Endodermal cell (in vitro differentiated cells): ENCODE measurements around the gene GPR27. TPM values are rescaled to one million over a fixed set of nuclear protein-coding genes. Genes with fewer than 3 reads are reported as not detected.
A peak's percentile ranks its signal among the peaks of the same experiment; 100 is the strongest.

Experiments used
- DNase-seq: peaks from one replicate; pipeline ENCODE4 v3.0.0-alpha.2; 2017
- H3K27ac ChIP-seq: 2 replicates; pipeline ENCODE4 v1.5.1; 2013; ENCODE audit warnings: mild to moderate bottlenecking, low read depth, low read length, moderate library complexity
- H3K27me3 ChIP-seq: 2 replicates; pipeline ENCODE4 v1.6.1; 2013; ENCODE audit warnings: mild to moderate bottlenecking, low read length, moderate library complexity; ENCODE audit not compliant: insufficient read depth, control insufficient read depth, poor library complexity, severe bottlenecking
- H3K36me3 ChIP-seq: 2 replicates; pipeline ENCODE4 v1.7.0; 2013; ENCODE audit warnings: mild to moderate bottlenecking, low read length, moderate library complexity; ENCODE audit not compliant: control insufficient read depth, insufficient read depth
- H3K4me1 ChIP-seq: one replicate; pipeline ENCODE4 v1.7.0; 2013; ENCODE audit warnings: low read length; ENCODE audit not compliant: control insufficient read depth, insufficient read depth
- H3K4me3 ChIP-seq: 2 replicates; pipeline ENCODE4 v1.5.1; 2013; ENCODE audit warnings: mild to moderate bottlenecking, low read length, moderate library complexity
- H3K9ac ChIP-seq: 2 replicates; pipeline ENCODE4 v1.6.1; 2013; ENCODE audit warnings: mild to moderate bottlenecking, low read length, moderate library complexity; ENCODE audit not compliant: poor library complexity, severe bottlenecking; ENCODE audit errors: extremely low read depth
- H3K9me3 ChIP-seq: 2 replicates; pipeline ENCODE4 v1.6.1; 2013; ENCODE audit warnings: mild to moderate bottlenecking, low read length, moderate library complexity; ENCODE audit not compliant: control insufficient read depth
- H3K27ac Mint-ChIP-seq: 2 replicates; pipeline ENCODE4 v1.8.0; 2020; ENCODE audit warnings: mixed read lengths
- H3K27me3 Mint-ChIP-seq: 2 replicates; pipeline ENCODE4 v1.8.0; 2021; ENCODE audit warnings: mild to moderate bottlenecking, mixed read lengths; ENCODE audit not compliant: insufficient read depth
- H3K36me3 Mint-ChIP-seq: 2 replicates; pipeline ENCODE4 v1.8.0; 2020; ENCODE audit warnings: low read depth, mixed read lengths
- H3K4me1 Mint-ChIP-seq: 2 replicates; pipeline ENCODE4 v1.8.0; 2020; ENCODE audit warnings: mixed read lengths
- H3K4me3 Mint-ChIP-seq: 2 replicates; pipeline ENCODE4 v1.8.0; 2020; ENCODE audit warnings: mild to moderate bottlenecking, moderate library complexity, mixed read lengths
- H3K9me3 Mint-ChIP-seq: 2 replicates; pipeline ENCODE4 v1.8.0; 2020; ENCODE audit warnings: mild to moderate bottlenecking, mixed read lengths
- WGBS, 2 experiments: methylation state at CpG; one replicate each; pipeline versions ENCODE4 v1.1.5 to v1.1.7; 2013; ENCODE audit warnings: missing lambda C conversion rate in 2 of 2, mixed read lengths in 1 of 2; ENCODE audit not compliant: insufficient coverage in 1 of 2, insufficient read length in 1 of 2; 5-methylcytosine and 5-hydroxymethylcytosine counted together
- total RNA-seq, 2 donors: library from RNA; stranded (reverse); fragmentation: NEBNext Ultra II Directional in 1 of 2; extraction: Animal tissue kit (Norgen Biotek cat#: 25700) in 1 of 2; gene quantifications; 2 replicates in 1 of 2; 3 replicates in 1 of 2; pipeline ENCODE4 v1.2.1, GENCODE V29; 2021
- TF ChIP-seq, protein P1 (sequence below): fragments of 200-600 bp; sonication (generic); conservative IDR thresholded peaks from 2 replicates; pipeline ENCODE4 v1.5.0; 2021; ENCODE audit warnings: antibody characterized with exemption, mild to moderate bottlenecking

The GPR27 gene
- total RNA-seq, 2 donors from 2014 or later: 7.4 to 7.9 TPM

DNA sequence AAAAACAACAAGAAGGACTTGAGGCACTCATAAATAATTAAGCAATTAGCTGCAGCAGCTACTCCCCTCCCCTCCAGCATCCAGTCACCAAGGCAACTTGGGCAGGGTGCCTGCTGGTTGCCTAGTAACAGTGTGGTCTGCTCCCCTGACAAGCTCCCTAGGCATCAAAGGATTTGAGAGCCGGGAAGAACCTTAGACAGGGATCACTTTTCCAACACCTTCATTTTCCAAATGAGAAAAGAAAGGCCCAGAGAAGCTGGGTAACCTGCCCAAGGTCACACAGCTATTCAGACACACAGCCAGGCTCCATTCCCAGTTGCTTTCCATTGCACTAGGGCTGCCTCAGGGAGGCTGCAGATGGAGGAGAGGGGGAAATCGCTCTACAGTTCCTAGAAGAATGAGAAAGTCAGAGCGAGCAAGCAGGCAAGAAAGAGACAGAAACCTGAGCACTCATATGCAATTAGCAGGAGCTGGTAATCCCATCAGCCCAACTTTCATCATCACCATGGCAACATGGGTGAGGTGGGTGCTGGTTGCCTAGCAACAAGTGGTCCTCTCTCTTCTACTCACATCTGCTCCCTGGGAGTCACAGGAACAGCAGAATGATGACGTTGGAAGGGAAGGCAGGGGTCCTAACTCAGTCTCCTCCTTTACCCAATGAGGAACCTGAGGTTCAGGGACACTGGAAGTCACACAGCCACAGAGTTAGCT is 24.9 kb upstream of the GPR27 start:
- no peak overlapping the region for H3K27ac Mint-ChIP-seq
- Histone ChIP-seq H3K36me3 (no peaks in the 10 kb centered on the region), H3K4me3 (no peak overlapping the region), H3K4me1 (no peaks in the 10 kb centered on the region), H3K9me3 (no peaks in the 10 kb centered on the region), H3K27ac (no peak overlapping the region), H3K27me3 (peaks cover 77% of the 10 kb centered on the region), H3K9ac (no peak overlapping the region)
- peak; percentile 88 for DNase-seq
- peaks cover 84% of the 10 kb centered on the region for H3K27me3 Mint-ChIP-seq
- peaks cover 19% of the 10 kb centered on the region for H3K4me1 Mint-ChIP-seq
- WGBS, 2 experiments: 22 to 46% methylated on average over 3 to 4 of the region's 4 CpGs
- H3K9me3 Mint-ChIP-seq: no peaks in the 10 kb centered on the region
- TF ChIP-seq, protein P1, sequence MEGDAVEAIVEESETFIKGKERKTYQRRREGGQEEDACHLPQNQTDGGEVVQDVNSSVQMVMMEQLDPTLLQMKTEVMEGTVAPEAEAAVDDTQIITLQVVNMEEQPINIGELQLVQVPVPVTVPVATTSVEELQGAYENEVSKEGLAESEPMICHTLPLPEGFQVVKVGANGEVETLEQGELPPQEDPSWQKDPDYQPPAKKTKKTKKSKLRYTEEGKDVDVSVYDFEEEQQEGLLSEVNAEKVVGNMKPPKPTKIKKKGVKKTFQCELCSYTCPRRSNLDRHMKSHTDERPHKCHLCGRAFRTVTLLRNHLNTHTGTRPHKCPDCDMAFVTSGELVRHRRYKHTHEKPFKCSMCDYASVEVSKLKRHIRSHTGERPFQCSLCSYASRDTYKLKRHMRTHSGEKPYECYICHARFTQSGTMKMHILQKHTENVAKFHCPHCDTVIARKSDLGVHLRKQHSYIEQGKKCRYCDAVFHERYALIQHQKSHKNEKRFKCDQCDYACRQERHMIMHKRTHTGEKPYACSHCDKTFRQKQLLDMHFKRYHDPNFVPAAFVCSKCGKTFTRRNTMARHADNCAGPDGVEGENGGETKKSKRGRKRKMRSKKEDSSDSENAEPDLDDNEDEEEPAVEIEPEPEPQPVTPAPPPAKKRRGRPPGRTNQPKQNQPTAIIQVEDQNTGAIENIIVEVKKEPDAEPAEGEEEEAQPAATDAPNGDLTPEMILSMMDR: no peak
- H3K4me3 Mint-ChIP-seq: no peak overlapping the region
- no peaks in the 10 kb centered on the region for H3K36me3 Mint-ChIP-seq

DNA sequence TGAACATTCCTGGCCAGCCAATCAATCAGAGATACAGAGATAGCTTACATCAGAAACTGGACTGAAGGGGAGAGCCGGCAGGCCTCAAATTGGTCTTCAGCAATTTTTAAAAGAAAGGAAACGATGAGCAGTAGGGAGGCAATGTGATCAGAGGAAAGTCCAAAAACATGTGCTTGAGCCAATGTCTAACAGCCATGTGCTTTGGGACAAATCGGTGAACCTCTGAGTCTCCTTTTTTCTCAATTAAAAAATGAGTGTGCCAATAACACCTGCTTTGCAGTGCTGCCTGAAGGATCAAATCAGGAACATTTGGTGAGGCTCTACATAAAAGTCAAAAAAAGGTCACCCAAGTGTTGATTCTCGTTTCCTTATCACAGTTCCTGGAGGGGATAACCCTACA is 21.0 kb upstream of the GPR27 start:
- Histone ChIP-seq H3K27me3 (peaks cover 51% of the 10 kb centered on the region), H3K4me1 (no peaks in the 10 kb centered on the region), H3K9ac (no peak overlapping the region), H3K27ac (no peak overlapping the region), H3K36me3 (no peaks in the 10 kb centered on the region), H3K9me3 (peaks cover 17% of the 10 kb centered on the region), H3K4me3 (no peak overlapping the region)
- Mint-ChIP-seq H3K9me3 (peaks cover 15% of the 10 kb centered on the region), H3K4me3 (no peak overlapping the region), H3K27ac (no peak overlapping the region), H3K27me3 (peaks cover 87% of the 10 kb centered on the region), H3K36me3 (no peaks in the 10 kb centered on the region), H3K4me1 (peaks cover 27% of the 10 kb centered on the region)
- no peak for DNase-seq
- 87% methylated on average over 4 of the region's 4 CpGs for WGBS, 2 experiments
- TF ChIP-seq, protein P1: no peak

DNA sequence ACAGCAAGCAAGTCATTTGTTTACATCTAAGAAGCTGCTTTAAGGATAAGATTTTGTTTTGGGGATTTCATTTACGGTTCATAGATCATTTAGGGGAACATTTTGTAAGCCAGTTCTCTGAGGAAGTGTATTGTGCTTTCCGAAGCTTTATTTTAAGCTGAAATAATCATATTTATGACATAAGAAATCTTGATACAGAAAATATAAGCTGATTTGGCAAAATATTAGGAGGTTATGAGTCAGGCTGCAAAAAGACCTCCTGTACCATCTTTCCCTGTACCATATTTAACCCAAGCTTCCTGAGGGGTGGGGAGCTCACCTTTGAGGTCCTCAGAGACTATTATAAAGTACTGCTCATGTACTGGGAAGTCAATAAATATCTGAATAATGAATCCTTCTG is 20.3 kb upstream of the GPR27 start:
- TF ChIP-seq, protein P1: no peak
- Mint-ChIP-seq H3K36me3 (no peaks in the 10 kb centered on the region), H3K27me3 (peaks cover 87% of the 10 kb centered on the region), H3K4me3 (no peak overlapping the region), H3K27ac (no peak overlapping the region), H3K4me1 (peaks cover 27% of the 10 kb centered on the region), H3K9me3 (peaks cover 20% of the 10 kb centered on the region)
- Histone ChIP-seq H3K9ac (no peak overlapping the region), H3K4me3 (no peak overlapping the region), H3K27me3 (peaks cover 44% of the 10 kb centered on the region), H3K9me3 (peaks cover 23% of the 10 kb centered on the region), H3K4me1 (no peaks in the 10 kb centered on the region), H3K36me3 (no peaks in the 10 kb centered on the region), H3K27ac (no peak overlapping the region)
- DNase-seq: no peak
- WGBS, 2 experiments: 80 to 88% methylated on average over 1 of the region's 2 CpGs
